ENCODE data around the gene PDCD1. TPM values are rescaled to one million over a fixed set of nuclear protein-coding genes. Genes with fewer than 3 reads are reported as not detected.

PDCD1 gene
- total and polyA plus RNA-seq, 2 of the 8 experiments (the other 6 are each of a cell fraction or from before 2014, with no cell fraction given): 0.48 to 1.1 TPM

DNA sequence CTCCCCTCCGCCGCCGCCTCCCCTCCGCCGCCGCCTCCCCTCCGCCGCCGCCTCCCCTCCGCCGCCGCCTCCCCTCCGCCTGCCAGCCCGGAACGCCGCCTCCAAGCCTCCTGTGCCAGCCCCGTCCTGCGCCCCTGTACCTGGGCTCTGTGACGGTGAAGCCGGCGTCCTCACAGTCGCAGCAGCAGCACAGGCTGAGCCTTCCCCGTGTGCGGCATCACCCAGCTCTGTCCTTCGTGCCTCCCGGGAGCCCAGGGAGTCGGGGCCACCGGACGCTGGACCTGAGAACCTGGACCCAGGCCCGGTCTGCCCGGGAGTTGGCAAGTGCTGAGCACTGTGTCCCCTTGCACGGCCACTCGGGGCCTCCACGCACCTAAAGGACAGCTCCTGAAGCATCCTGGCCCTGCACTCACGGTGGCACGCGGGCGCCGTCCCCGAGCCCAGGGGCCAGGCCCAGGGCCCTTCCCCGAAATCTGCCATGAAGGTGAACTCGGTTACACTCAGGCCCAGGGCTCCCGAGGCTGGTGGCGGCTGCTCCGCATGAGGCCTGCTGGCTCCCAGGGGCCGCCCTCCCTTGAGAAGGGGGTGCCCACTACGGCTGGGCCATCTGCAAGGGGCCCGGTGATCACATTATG lies 43.8 kb upstream of the PDCD1 start:
- Histone ChIP-seq H2BK15ac (ENCODE audit: low read length) (no peak overlapping the region), H3K18ac (ENCODE audit: extremely low read depth, low read length) (no peak overlapping the region; the same call in 1 of the 2 replicates), H3K4ac (replicated peaks; ENCODE audit: insufficient read length, low read depth, low read length) (peak overlapping the region; percentile 53), H2AFZ (ENCODE audit: low read length) (no peak overlapping the region), H3K23ac (ENCODE audit: insufficient read length) (no peak overlapping the region), H3K9me3 (ENCODE audit: insufficient read depth in 2 of 2, low read depth in 1 of 2, low read length in 1 of 2) (no peaks in the 10 kb centered on the region), H2BK12ac (ENCODE audit: low read depth, low read length) (peak overlapping the region; percentile 60; the same call in 1 of the 2 replicates), H3K79me2 (ENCODE audit: control insufficient read depth in 1 of 2, insufficient read depth in 2 of 2, low read length in 2 of 2) (no peaks in the 10 kb centered on the region), H3K79me1 (ENCODE audit: low read depth, low read length) (no peaks in the 10 kb centered on the region; the same call in 1 of the 2 replicates), H2BK120ac (replicated peaks; ENCODE audit: low read depth, low read length) (no peak overlapping the region), H4K20me1 (replicated peaks in 1 of 2; ENCODE audit: control insufficient read depth in 1 of 2, insufficient read depth in 2 of 2, low read length in 2 of 2) (peaks cover 0 to 4% of the 10 kb centered on the region in 2 experiments), H2BK5ac (ENCODE audit: low read depth, low read length) (no peak overlapping the region), H3K36me3 (ENCODE audit: control insufficient read depth in 2 of 4, insufficient read depth in 4 of 4, low read length in 3 of 4) (no peaks in the 10 kb centered on the region; a peak in 1 of 8 replicates), H3K27ac (ENCODE audit: low read depth, low read length) (no peak overlapping the region), H3K4me3 (ENCODE audit: extremely low read depth in 1 of 4, insufficient read depth in 2 of 4, low read depth in 3 of 4, low read length in 4 of 4) (peak overlapping the region in 3 of 4 experiments; percentile 0 to 52 (median 38); a peak in 7 of 8 replicates), H2AK5ac (ENCODE audit: low read depth, low read length) (no peak overlapping the region), H4K91ac (replicated peaks; ENCODE audit: insufficient read length, low read length) (no peak overlapping the region), H3K56ac (replicated peaks; ENCODE audit: insufficient read length, low read depth, low read length) (no peak overlapping the region), H3K4me1 (replicated peaks in 1 of 4; ENCODE audit: control insufficient read depth in 3 of 4, insufficient read depth in 4 of 4, low read length in 3 of 4) (peaks cover 0 to 21% (median 13%) of the 10 kb centered on the region in 4 experiments; a peak in 6 of 7 replicates), H4K5ac (ENCODE audit: insufficient read length, low read depth, low read length) (no peak overlapping the region), H3K27me3 (replicated peaks in 1 of 4; ENCODE audit: control insufficient read depth in 3 of 4, extremely low read depth in 1 of 4, insufficient read depth in 3 of 4, low read length in 3 of 4) (peaks cover 0 to 2% (median 0%) of the 10 kb centered on the region in 4 experiments; a peak in 2 of 7 replicates), H2BK20ac (ENCODE audit: low read length) (no peak overlapping the region), H3K14ac (ENCODE audit: insufficient read length) (no peak overlapping the region), H3K23me2 (ENCODE audit: low read depth, low read length) (peaks cover 8% of the 10 kb centered on the region; the same call in 1 of the 2 replicates), H4K8ac (ENCODE audit: extremely low read depth, insufficient read depth, low read length) (0 out of 2 replicates have a peak overlapping the region, but pooled peaks have one; percentile 41), H3K4me2 (ENCODE audit: insufficient read depth in 1 of 2, low read depth in 2 of 2, low read length in 2 of 2) (peak overlapping the region; percentile 71 to 74), H3K9ac (replicated peaks in 1 of 4; ENCODE audit: extremely low read depth in 1 of 4, low read depth in 3 of 4, low read length in 3 of 4) (no peak overlapping the region)
- DNase-seq (ENCODE audit: low read depth in 1 of 2, low spot score in 2 of 2) (peak in 1 of 2 experiments; percentile 61), FAIRE-seq (no peak)
- POLR2A ChIA-PET (ENCODE audit: partially characterized antibody): no interaction called here
- 42% methylated on average over 31 of the region's 48 CpGs; no CpG with 5 or more reads in 1 of the 2 experiments for WGBS, 2 experiments (ENCODE audit: extremely low coverage in 1 of 2, insufficient coverage in 1 of 2, insufficient read length in 1 of 2, insufficient replicate concordance in 2 of 2, low coverage in 1 of 2, low lambda C conversion rate in 2 of 2, missing lambda C conversion rate in 1 of 2)
- CTCF ChIA-PET (ENCODE audit: partially characterized antibody): interaction anchor here (0.6 kb wide), 1 partner anchor 92 kb away, joined by 3 read pairs; no protein-coding TSS in a partner anchor
- TF ChIP-seq SP1 (IDR thresholded peaks at IDR 0.05; ENCODE audit: low read depth, low read length) (no peak), POU5F1 (IDR thresholded peaks at IDR 0.05; ENCODE audit: low read depth, low read length) (no peak), RBBP5 (IDR thresholded peaks at IDR 0.05; ENCODE audit: borderline replicate concordance, low read depth, low read length) (no peak), CEBPB (IDR thresholded peaks at IDR 0.05; ENCODE audit: low read depth, low read length) (no peak), MAFK (IDR thresholded peaks at IDR 0.05; ENCODE audit: low read depth, low read length) (no peak), RFX5 (IDR thresholded peaks at IDR 0.05; ENCODE audit: borderline replicate concordance, low read depth, low read length) (no peak), POLR2AphosphoS5 (IDR thresholded peaks at IDR 0.05; ENCODE audit: low read depth, low read length) (no peak), JUN (IDR thresholded peaks at IDR 0.05; ENCODE audit: low read depth, low read length) (no peak), ASH2L (IDR thresholded peaks at IDR 0.05; ENCODE audit: low read length) (no peak), TAF7 (optimal IDR thresholded peaks at IDR 0.05; ENCODE audit: borderline replicate concordance, low read depth, low read length) (no peak)
- TF ChIP-seq, protein P1, sequence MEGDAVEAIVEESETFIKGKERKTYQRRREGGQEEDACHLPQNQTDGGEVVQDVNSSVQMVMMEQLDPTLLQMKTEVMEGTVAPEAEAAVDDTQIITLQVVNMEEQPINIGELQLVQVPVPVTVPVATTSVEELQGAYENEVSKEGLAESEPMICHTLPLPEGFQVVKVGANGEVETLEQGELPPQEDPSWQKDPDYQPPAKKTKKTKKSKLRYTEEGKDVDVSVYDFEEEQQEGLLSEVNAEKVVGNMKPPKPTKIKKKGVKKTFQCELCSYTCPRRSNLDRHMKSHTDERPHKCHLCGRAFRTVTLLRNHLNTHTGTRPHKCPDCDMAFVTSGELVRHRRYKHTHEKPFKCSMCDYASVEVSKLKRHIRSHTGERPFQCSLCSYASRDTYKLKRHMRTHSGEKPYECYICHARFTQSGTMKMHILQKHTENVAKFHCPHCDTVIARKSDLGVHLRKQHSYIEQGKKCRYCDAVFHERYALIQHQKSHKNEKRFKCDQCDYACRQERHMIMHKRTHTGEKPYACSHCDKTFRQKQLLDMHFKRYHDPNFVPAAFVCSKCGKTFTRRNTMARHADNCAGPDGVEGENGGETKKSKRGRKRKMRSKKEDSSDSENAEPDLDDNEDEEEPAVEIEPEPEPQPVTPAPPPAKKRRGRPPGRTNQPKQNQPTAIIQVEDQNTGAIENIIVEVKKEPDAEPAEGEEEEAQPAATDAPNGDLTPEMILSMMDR (IDR thresholded peaks at IDR 0.05; ENCODE audit: control extremely low read depth in 1 of 3, insufficient read depth in 1 of 3, low read depth in 1 of 3, low read length in 3 of 3): no peak

All from H1 (cell line).